SK-N-SH treated with all-trans-retinoic acid at 6 μM for 48 hours (cell line): Measurements from ENCODE around the gene PLEKHM3.

Experiments
- ARNTL ChIP-seq: fragments of 450-650 bp; formaldehyde crosslinking; IDR thresholded peaks from 2 replicates; pipeline ENCODE4 v1.5.0; 2020; ENCODE audit warnings: low read depth, mild to moderate bottlenecking, moderate library complexity, borderline replicate concordance
- CSRNP3 ChIP-seq: fragments of 250-450 bp; sonication (Bioruptor Pico); IDR thresholded peaks from 2 replicates; pipeline ENCODE4 v1.5.1; 2021; ENCODE audit warnings: mild to moderate bottlenecking, moderate library complexity
- ESRRG ChIP-seq: fragments of 250-450 bp; sonication (Bioruptor Pico); IDR thresholded peaks from 2 replicates; pipeline ENCODE4 v1.6.1; 2021; ENCODE audit warnings: mild to moderate bottlenecking
- ISL1 ChIP-seq: fragments of 250-450 bp; sonication (Bioruptor Pico); IDR thresholded peaks from 2 replicates; pipeline ENCODE4 v2.1.2; 2022; ENCODE audit warnings: mild to moderate bottlenecking, moderate library complexity
- POU6F1 ChIP-seq: fragments of 250-450 bp; sonication (Bioruptor Pico); IDR thresholded peaks from 2 replicates; pipeline ENCODE4 v1.8.0; 2021; ENCODE audit warnings: low read depth, mild to moderate bottlenecking, moderate library complexity, borderline replicate concordance
- TSHZ2 ChIP-seq: fragments of 250-450 bp; sonication (Bioruptor Pico); IDR thresholded peaks from 2 replicates; pipeline ENCODE4 v1.5.0; 2020; ENCODE audit warnings: mild to moderate bottlenecking, moderate library complexity
- ZFP3 ChIP-seq: fragments of 250-450 bp; sonication (Bioruptor Pico); IDR thresholded peaks from 2 replicates; pipeline ENCODE4 v1.5.0; 2020; ENCODE audit warnings: mild to moderate bottlenecking, moderate library complexity
- ZFP30 ChIP-seq: fragments of 450-650 bp; formaldehyde crosslinking; IDR thresholded peaks from 2 replicates; pipeline ENCODE4 v1.5.0; 2022; ENCODE audit warnings: mild to moderate bottlenecking, moderate library complexity
- ZNF70 ChIP-seq: fragments of 450-650 bp; formaldehyde crosslinking; IDR thresholded peaks from 2 replicates; pipeline ENCODE4 v1.5.0; 2020; ENCODE audit warnings: mild to moderate bottlenecking, moderate library complexity
- TF ChIP-seq, protein P1 (sequence below): fragments of 250-450 bp; sonication (Bioruptor Pico); IDR thresholded peaks from 2 replicates; pipeline ENCODE4 v1.5.1; 2020; ENCODE audit warnings: low read depth, mild to moderate bottlenecking, moderate library complexity

DNA sequence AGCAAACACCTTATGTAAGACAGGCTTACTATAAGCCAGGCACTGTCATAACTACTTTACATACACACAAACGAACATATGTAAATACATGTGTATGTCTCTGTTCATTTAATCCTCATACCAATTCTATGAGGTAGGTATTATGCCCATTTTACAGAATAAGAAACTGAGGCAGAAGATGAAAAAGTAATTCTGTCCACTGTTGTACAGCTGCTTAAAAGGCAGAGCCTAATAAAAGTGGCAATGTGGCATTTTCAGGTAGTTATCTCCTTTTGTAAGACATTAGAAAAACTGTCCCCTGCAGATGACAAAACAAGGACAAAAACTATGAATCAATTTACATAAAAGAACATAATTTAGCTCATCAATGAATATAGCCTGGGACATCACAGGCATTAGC lies 69.9 kb downstream of the PLEKHM3 start:
- TF ChIP-seq ARNTL (CRISPR knock-in tag) (no peak), ZFP3 (CRISPR knock-in tag) (no peak), CSRNP3 (CRISPR knock-in tag) (no peak), ESRRG (CRISPR knock-in tag) (no peak), POU6F1 (CRISPR knock-in tag) (no peak), ZNF70 (CRISPR knock-in tag) (no peak), ZFP30 (CRISPR knock-in tag) (no peak), ISL1 (CRISPR knock-in tag) (no peak), TSHZ2 (CRISPR knock-in tag) (no peak)
- TF ChIP-seq, protein P1, sequence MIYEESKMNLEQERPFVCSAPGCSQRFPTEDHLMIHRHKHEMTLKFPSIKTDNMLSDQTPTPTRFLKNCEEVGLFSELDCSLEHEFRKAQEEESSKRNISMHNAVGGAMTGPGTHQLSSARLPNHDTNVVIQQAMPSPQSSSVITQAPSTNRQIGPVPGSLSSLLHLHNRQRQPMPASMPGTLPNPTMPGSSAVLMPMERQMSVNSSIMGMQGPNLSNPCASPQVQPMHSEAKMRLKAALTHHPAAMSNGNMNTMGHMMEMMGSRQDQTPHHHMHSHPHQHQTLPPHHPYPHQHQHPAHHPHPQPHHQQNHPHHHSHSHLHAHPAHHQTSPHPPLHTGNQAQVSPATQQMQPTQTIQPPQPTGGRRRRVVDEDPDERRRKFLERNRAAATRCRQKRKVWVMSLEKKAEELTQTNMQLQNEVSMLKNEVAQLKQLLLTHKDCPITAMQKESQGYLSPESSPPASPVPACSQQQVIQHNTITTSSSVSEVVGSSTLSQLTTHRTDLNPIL (CRISPR knock-in tag) = no peak
